HG03442 (cell line): ENCODE results near the gene OSBPL5.

Source experiments
- ATAC-seq: cut with Tn5 transposase; IDR thresholded peaks from one replicate; pipeline ENCODE4 v1.9.1; 2021; ENCODE audit warnings: mild to moderate bottlenecking, moderate library complexity; ENCODE audit not compliant: unreplicated experiment

The OSBPL5 gene

GRCh38 chr11:3164552-3165151 lies 458 bp downstream of the OSBPL5 start:
- ATAC-seq, result no peak

- no peak for ATAC-seq
Observed at GRCh38 chr11:3164138-3164551, 965 bp downstream of the OSBPL5 start.

DNA sequence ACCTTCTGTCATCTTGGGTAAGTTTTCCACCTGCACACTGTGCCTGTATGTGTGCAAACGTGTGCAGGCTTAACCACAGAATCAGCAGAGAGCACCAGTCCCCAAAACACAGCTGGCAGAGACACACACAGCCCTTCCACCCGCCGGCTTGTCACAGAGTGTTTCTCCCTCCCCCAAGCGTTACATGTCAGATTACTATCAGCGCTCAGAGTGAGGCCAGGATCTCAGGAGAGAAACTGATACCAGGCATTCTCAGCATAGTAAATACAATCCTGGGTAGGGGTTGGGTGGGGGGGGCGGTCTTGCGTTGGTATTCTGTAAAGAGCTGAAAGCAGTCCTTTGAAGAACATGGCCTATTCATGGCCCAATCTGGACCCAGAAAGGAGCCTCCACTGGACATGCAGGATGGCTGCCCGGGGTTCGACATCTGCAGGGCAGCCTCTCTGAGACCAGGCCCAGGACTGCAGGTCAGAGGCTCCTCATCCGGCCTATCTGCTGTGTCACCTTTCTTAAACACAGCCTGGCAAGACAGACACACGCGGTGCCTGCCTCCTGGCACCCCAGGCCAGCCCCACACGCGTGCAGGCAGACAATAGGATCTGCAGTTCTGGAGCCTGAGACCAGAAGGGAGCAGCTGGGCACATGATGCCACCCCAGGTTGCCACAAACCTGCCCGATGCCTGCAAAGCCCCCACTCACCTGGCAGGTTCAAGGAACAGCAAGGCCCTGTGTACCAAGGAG lies 1.7 kb downstream of the OSBPL5 start:
- no peak for ATAC-seq

DNA sequence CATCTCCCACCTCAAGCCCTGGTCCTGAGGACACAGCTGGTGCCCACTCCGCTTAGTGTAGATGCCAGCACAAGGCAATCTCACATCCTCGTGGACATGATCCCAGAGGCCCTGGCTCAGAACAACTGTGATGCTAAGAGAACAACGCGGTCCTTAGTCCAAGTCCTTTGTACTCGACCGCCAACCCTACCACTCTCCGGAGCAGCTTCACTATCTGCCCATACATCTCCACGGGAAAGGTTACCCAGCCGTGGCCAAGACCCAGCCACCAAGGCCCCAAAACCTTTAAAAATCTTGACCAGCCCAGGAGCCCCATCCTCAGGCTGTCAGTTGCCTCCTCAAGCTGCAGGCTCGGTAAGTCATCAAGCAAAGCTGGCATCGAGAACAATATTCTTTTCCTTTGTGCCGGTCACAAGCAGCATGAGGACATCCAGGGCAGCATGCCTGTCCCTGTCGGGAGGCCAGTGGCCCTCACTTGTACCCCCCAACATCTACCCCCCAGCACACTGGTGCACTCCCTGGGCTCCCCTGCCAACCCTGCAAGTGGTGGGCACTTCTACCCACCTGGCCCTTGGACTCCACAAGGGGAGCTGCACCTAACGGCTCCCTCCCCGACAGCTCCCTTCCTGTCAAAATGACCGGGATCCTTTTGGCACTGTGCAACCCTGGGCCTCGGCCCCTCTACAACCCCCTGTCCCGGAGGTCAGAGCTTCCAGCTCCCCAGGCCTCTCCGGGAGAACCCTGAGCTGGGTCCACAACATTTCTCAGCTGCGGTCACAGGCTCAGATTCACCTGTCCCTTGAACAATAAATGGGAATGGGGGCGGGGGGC lies 2.5 kb downstream of the OSBPL5 start:
- ATAC-seq, result no peak

DNA sequence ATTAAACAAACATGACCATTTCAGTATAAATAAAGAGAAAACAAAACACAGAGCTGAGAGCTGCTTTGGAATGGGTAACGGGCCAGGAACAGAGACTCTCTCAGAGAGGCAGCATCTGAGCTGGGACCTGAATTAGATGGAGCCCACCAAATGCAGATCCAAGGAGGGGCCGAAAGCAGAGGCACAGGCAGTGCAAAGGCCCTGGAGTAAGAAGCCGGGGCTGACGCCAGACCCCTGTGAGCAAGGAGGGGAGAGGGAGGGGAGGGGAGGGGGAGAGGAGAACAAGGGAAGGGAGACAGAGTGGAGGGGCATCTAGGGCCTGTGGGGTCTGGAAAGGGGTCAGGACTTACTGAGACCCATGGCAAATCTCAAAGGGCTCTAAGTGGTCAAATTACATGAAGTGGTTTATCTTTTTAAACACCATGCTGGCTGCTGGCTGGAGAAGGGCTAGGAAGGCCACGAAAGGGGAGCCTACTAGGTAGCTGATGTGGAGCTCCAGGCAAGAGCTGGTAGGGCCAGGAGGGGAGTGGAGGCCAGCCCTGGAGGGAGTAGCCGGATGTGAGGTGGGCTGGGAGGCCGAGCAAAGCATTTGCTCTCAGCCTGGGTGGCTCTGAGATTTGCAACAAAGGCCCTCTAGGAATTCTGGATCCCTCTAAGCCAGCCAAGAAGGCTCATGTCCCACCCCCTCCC lies 3.2 kb downstream of the OSBPL5 start:
- ATAC-seq, result no peak

DNA sequence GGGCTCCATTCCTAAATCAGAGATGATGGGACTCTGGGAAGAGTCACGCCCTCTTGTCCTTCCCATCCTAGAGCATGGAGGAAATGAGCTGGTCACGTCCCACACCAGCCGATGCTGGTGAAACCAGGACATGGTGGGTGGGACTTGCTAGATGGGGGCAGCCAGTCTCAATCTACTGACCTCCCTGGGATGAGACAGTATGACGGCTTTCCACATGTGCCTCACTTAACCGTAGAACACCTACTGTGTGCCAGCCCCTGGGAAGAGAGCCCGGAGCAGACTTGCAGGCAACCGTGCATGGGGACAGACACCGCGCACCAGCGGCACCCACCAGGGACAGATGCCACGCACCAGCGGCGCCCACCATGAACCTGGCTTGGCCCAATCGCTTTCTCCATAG lies 3.8 kb downstream of the OSBPL5 start:
- ATAC-seq, result no peak

DNA sequence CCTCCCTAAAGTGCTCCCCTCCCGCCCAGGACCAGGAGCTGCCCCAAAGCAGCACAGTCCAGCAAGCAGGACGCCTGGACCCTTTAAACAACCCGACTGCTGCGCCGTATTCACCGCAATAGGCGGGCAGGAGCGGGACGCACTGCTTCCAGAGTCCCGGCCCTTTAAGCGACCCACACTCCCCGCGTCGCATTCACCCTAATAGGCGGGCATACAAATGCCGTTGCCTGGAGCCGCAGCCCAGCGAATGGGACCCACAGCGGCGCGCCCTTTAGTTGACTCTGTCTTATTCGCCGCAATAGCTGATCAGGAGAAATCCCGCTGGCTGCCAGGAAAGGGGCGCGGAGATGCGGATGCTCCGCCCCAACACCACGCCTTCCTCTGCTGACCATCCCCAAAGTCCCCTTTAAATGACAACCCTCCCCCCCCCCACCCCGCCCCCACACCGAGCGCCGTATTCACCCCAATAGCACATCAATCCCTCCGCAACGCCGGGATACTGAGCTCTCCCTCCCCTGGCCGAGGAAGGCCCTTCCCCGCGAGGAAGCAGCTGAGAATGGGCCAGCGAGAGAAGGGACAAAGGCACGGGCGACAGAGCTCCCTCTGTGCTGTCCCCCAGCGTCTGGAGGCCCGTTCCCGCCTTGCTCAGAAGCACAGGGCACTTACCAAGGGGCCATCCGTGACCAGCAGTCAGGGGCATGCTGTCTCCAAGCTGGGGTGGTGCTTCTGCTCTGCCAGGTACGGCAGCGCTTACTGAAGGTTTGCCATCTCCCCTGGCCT lies 4.7 kb downstream of the OSBPL5 start:
- no peak for ATAC-seq

DNA sequence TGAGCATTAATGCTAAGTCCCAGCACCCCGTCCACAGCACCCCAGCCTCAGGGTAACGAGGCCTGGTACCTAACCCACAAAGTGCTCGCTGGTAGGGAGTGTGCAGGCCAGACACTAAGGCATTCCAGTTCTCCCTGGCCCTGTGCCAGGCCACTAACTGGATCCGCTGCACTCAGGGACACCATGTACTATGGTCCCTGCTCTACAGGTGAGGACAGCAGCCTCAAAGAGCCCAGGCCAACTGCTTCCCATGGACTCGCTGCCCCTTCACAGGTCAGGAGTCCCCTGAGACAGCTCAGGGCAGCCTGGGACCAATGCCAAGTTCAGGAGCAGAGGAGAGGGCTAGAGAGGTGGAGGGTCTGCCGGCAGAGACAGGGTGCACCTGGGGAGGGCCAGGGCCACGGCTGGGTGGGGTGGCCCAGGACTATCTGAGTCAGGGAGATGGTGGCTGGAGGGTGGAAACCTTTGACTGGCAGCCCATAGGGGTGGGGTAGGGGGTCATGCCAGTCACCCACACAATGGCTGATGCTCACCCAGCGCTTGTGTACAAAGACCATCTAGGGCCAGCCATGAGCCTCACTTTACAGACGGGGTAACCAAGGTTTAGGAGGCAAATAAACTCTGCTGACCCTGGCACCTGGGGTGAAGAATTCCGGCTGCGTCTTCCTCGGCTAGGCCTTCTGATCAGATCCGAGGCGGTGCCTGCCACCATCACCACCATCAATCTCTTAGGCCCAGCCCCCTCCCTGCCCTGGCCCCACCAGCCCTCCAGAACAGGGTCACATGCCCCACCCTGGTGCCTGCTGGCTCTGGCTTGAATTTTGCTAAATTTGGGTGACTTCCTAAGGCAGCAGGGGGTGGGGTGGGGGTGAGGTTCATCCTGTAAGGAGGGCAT lies 5.6 kb downstream of the OSBPL5 start:
- no peak for ATAC-seq

GRCh38 chr11:3158821-3159220 lies 6.3 kb downstream of the OSBPL5 start:
- ATAC-seq, result no peak

GRCh38 chr11:3158131-3158591 lies 6.9 kb downstream of the OSBPL5 start:
- no peak for ATAC-seq

GRCh38 chr11:3157381-3158130 lies 7.6 kb downstream of the OSBPL5 start:
- ATAC-seq, result no peak

- ATAC-seq, result no peak
Observed at GRCh38 chr11:3156661-3157311, 8.3 kb downstream of the OSBPL5 start.

DNA sequence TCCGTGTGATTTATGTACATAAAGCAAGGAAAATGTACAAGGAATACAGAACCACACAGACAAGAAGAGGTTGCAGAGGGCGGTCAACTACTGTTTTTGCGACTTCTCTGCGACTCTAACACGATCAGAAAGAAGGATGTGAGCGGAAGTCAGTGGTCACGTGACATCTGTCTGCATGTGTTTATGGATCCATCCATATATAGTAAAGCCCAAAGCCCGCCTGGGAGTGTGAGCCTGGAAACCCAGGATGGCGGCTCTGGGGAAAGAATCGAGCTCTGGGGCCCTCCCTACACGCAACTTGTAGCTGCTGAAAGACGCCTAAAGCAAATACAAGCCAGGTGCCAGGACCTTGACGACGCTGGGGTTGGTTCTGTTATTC lies 8.8 kb downstream of the OSBPL5 start:
- no peak for ATAC-seq

GRCh38 chr11:3155691-3156258 lies 9.3 kb downstream of the OSBPL5 start:
- ATAC-seq, result no peak

DNA sequence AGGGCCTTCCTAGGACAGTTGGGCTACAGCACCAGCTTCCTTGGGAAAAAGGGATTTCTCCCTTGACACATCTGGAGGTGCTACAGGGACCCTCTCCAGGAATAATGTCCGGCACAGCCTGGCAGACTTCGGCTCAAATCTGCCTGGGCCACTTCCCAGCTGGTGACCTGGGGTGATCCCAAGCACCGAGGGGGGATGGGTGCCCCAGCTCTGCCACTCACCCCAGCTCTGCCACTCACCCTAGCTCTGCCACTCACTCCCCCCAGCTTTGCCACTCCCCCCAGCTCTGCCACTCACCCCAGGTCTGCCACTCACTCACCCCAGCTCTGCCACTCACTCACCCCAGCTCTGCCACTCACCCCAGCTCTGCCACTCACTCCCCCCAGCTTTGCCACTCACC lies 9.9 kb downstream of the OSBPL5 start:
- no peak for ATAC-seq

DNA sequence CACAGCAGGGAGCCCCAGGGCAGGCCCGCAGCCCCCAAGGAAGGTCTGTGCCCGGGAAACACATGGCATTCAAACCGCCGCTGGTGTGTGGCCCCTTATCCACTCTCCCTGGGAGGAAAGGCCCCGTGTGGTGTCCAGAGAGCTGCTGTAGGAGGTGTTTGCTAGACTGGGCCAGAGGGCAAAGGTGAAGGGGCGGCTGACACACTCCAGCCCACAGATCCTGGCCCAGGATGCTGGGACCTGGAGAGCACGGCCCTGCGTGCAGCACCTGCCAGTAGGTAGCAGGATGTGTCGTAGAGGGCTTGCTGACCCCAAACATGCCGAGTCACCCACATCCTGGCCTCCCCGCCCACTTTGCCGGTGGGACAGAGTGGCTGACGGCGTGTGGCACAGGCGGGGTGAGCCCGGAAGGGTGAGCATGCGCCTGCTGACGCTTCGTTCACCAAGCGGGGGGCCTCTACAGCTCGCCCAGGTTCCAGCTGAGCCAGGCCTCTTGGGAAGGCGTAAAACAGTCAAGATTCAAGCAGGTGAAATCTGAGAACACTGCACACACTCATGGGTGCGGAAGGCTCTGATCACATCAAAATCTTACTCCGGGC lies 11.0 kb downstream of the OSBPL5 start:
- no peak for ATAC-seq

DNA sequence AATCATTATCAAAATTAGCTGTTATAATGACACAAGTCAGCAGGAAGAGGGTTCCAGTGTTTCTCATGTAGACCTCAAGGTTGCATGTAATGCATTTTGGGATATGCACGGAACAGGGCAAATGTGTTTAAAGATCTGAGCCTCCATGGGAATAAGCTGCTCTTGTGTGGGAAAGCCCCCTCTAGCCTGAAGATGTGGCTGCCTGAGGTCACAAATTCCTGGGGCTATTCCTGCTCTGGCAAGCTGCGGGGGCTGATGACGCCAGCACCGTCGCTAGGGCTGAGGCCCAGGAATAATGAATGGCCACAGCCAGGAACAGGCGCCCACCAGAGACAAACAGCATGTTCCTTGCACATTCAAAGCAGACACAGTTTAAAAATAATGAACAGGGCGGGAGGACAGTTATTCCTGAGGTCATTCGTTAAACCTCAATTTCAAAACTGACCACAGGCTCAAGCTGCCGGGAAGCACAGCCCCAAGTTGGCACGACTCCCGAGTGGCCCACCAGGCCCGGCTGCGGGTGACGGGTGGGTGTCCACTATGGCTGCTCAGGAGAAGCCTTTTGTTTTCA lies 11.7 kb downstream of the OSBPL5 start:
- no peak for ATAC-seq
